Cardiac fibroblast (primary cell): ENCODE results near the gene TMEM221.

Source experiments
- DNase-seq, 2 donors: peaks; one replicate each; pipeline versions ENCODE4 v3.0.0 to v3.0.0-alpha.2; 2010; ENCODE audit warnings: low read depth in 2 of 2
- H3K4me3 ChIP-seq, 2 donors: replicated peaks in 1 of 2; 1 replicate in 1 of 2; 2 replicates in 1 of 2; pipeline ENCODE4 v1.5.1; 2011; ENCODE audit warnings: low read depth in 2 of 2, low read length in 2 of 2, mild to moderate bottlenecking in 2 of 2, moderate library complexity in 1 of 2
- CTCF ChIP-seq: IDR thresholded peaks from one replicate; pipeline ENCODE4 v1.5.1; 2011; ENCODE audit warnings: low read depth, mild to moderate bottlenecking, low read length, inconsistent platforms

TMEM221 gene

GRCh38 chr19:17394891-17395415 lies 53.5 kb downstream of the TMEM221 start:
- peak; percentile 84 for TF ChIP-seq CTCF
- DNase-seq = peak; percentile 60 to 79
- H3K4me3 ChIP-seq = no peak overlapping the region

DNA sequence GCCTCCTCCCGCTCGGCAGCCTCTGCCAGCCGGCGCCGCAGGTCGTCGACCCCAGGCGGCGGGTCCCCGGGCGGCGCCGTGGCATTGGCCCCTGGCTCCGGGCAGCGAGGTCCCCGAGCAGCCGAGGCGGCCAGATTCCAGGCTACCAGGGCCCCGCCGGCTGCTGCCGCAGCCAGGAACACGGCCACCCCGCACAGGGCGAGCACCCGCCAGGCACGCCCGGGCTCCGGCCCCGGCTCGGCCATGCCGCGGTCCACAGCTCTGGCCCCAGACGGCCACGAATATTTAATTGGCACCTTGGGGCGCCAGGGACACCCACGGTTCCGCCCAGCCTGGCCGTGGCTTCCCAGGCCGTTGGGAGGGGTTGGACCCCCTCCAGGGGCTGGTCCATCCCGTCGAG lies 54.6 kb downstream of the TMEM221 start, which contains the start of gene CCDC194:
Gene CCDC194, minus strand, starts transcription at position 283 of the 400 bp plus-strand sequence. Its CDS starts 38 bp downstream, at position 245.
- DNase-seq = no peak
- H3K4me3 ChIP-seq = no peak within 1 kb of the TSS
- no peak for TF ChIP-seq CTCF

- DNase-seq = no peak
- no peak overlapping the region for H3K4me3 ChIP-seq
- no peak for TF ChIP-seq CTCF
These were observed 55.5 kb downstream of the TMEM221 start for GRCh38 chr19:17393002-17393401.

- TF ChIP-seq CTCF = no peak
- H3K4me3 ChIP-seq = peak overlapping the region; percentile 11 to 64
- DNase-seq = no peak
These were observed 56.9 kb downstream of the TMEM221 start for GRCh38 chr19:17391371-17392151.

DNA sequence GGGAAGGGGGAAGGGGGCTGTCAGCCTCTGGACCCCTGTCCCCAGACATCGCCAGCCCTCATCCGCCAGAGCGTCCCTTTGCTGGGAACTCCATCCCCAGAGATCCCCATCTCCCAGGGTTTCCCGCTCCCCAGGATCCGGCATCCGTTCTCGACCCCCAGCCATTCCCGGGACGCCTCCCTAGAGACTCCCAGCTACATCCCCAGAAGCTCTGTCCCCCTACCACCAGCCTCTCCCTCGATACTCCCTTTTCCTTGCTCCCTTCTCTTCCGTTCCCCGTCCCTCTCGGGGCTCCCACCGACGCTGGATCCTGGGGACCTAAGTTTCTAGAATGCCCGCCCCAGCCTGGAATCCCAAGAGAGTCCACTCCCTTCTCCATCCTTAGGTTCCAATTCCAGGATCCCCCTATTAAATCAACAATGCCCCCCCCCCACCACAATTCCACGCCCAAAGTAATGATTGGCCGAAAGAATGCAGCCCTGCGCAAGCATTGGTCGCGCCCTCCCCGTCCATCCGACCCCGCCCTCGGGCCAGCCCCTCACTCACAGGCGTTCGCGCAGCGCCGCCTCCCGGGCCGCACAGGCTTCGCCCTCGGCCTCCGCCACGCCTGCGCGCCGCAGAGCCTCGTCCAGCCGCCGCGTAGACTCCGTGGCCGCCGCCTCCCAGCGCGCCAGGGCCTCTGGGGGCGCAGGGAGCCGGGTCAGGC lies 57.6 kb downstream of the TMEM221 start:
- peak; percentile 85 to 94 for DNase-seq
- H3K4me3 ChIP-seq = peak overlapping the region; percentile 58 to 64
- TF ChIP-seq CTCF = peak; percentile 37

DNA sequence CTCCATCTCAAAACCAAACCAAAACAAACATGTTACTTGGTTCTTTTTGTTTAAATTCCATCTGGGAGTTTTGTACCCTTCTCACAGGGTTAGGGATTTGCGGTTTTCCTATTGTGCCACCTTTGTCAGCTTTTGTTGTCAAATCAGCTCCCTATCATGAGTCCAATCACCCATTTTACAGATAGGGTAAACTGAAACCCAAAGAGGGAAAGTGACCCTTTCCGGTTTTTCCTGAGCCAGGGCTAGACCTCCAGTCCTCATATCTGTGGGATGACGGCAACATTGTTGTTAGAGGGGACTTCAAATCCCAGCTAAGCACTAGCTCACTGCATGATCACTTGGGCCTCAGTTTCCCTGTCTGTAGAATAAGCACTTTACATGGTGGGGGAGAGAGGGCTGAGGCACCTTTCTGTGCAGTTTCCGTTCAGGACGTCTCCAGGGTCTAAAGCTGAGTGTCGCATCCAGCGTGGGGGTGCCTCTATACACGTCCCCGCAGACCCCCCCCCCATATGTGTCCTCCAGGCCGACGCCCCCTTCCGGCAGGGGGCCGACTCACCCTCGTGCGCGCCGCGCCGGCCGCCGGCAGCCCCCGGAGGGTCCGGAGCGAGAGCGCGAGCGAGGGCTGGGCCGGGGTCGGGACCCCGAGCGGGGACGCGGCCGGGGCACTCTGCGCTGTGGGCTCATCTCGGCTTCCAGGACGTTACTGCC lies 58.4 kb downstream of the TMEM221 start:
- no peak for DNase-seq
- TF ChIP-seq CTCF = no peak
- H3K4me3 ChIP-seq = peak overlapping the region; percentile 58 to 64
